RKO (cell line): Measurements from ENCODE around the gene HIPK1.
"Not testable (repeated sequence)": the region's sequence is repeated elsewhere in the genome, so short reads cannot be mapped to it uniquely, and the experiment has no call there.

ENCODE experiments used
- DNase-seq: peaks from one replicate; pipeline ENCODE4 v3.0.0-alpha.2; 2016; ENCODE audit warnings: low spot score

The HIPK1 gene

DNA sequence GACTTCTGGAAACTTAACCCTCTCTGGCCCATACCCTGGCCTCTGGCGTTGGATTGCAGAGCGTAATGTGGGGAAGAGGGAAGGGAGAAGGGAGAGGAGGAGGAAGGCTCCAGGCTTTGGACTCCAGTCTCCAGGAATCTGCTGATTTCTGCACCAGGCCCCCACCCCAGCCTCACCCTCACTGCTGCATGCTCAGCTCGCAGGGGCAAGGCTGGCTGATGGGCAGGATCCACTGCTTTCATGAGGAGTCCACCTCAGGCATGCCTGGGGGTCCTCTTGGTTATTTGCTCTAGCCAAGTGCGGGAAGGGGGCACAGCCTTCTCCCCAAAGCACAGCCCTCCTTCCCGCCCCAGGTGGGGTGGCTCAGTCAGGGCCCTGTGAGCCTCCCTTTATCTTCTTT is 53.8 kb downstream of the HIPK1 start:
- DNase-seq = no peak

DNA sequence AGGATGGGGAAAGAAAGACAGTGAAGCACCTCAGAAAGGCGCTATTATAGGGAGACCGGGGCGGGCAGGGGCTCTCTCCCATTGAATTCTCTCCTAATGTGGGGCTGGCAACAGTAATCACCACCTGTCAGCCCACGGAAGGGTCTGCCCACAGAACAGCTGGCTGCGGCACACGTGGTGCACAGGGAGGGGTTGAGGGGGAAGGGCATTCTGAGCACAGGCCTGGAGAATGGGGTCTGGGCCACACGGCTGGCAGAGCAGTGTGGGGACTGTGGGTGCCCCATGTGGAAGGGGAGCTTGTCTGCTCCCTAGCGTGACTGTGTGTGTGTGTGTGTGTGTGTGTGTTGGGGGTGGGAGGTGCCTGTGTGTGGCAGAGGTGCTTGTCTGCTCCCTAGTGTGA is 54.3 kb downstream of the HIPK1 start:
- no peak for DNase-seq

DNA sequence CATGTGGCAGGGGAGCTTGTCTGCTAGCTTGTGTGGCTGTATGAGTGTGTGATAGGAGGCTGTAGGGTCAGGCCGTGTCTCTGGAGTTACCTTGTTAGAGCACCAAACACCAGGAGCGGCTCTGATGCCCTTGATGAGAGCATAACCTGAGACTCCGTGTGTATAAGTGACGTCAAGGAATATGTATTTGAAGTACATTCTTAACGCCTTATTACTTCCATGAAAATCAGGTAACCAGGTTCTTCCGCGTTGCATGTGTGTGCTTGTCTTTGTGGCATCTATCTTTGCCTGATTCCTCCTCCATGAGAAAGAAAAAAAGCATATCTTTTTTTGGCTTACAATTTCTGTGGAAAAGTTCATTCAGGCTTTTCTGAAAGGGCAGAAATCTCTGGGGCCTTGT is 54.7 kb downstream of the HIPK1 start:
- DNase-seq = no peak

DNA sequence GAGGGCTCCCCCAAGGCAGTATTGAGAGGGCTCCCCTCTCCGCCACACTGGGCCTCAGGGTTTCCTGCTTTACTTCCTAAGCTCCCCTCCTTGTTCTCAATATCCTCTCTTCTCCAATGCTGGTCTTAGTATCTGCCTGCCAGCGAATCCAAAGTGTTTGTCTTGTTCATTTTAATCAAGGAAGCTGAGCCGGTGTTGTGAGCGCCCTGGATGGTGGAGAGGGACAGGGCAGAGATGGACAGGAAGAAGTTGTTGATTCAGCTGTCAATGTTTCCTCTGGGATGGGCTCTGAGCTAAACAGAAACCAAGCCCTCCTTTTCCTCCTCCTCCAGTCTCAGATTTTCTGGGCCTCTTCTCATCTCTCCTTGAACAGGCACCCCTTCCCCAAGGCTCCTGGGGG is 55.6 kb downstream of the HIPK1 start:
- DNase-seq = no peak

DNA sequence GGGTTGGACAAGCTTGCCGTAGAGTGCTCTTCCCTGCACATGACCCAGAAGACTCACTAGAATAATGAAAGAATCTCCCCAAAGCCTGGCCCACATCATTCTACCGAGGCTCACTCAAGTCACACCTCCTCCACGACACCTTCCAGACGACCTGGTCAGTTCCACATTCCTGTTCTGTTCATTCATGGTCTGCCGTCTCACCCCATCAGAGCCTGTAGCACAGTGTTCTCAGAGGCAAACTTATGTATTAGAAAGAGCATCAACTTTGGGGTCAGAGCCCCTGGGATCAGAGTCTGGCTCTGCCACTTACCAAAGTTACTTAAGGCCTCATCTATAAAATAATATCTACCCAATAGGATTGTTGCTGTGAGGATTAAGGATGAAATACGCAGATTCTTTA is 57.7 kb downstream of the HIPK1 start:
- no peak for DNase-seq

DNA sequence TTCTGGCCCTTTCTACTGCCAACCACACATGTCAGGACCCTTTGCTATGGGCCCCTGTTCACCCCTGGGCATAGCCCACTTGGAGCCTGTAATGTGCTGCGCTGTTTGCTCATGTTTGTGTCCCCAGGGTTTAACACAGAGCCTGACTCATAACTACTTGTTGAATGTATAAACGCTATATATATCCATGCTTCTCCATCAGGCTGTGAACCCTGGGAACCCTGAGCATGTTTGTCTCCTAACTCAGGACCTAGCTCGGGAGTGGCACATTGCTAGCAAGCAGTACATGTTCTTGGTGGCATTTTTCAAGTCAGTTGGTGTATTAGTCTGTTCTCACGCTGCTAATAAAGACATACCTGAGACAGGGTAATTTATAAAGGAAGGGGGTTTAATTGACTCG is 58.1 kb downstream of the HIPK1 start:
- no peak for DNase-seq

DNA sequence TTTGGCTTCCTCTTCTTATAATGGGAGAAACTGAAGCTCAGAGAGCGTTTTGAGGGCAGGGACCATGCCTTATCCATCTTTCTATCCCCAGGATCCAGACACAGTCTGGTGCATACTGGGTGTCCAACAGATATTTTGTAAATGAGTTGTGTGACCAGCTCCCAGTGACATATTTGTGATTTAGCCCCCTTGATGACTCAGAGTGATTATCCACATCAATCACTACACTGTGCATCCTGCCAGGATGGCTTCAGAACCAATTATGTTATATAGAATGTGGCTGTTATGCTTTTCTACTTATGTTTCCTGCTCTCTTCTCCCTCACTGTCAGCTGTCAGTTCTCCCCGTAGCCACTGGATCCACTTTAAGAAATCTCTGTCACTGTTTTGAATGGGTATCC is 61.4 kb downstream of the HIPK1 start:
- DNase-seq = no peak

DNA sequence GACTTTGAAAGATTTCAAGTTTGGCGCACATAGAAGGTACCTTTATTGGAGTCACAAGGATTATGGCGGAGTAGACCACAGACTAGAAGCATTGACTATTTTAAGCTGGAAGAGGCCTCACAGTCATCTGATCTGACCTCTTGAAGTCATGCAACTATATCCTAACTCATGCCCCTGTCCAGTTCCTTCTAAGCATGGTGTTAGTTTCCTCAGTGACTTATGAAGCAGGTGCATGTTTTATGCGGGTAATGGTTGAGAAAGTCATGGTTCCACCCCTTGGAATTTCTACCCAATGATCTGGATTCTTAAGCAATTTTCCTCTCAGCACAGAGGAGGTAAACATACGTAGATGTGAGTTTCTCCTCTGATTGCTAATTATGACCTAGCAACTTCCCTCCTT is 61.8 kb downstream of the HIPK1 start:
- DNase-seq = no peak

DNA sequence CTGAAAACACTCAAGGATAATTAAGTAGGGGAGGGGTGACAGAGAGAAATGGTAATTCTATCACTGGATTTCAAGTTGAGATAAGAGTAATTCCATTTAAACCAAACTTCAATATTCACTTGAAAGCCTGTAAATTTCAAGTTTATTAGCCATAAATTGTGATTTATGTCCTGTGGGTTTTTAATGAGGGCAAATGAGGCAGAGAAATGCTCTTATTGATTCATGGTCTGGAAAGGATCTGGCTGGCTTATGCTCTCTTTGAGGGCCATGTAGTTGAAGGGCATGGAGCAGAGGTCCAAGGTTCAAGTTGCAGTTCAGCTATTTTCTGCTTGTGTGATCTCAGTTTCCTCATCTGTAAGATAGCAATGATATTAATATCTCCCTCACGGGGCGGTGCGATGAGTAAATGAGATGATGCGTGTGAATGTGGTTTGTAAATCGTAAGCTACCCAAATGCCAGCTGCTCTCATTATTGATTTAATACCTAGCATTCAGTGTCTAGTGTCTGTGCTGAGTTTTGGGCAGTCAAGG is 62.4 kb downstream of the HIPK1 start:
- no peak for DNase-seq

DNA sequence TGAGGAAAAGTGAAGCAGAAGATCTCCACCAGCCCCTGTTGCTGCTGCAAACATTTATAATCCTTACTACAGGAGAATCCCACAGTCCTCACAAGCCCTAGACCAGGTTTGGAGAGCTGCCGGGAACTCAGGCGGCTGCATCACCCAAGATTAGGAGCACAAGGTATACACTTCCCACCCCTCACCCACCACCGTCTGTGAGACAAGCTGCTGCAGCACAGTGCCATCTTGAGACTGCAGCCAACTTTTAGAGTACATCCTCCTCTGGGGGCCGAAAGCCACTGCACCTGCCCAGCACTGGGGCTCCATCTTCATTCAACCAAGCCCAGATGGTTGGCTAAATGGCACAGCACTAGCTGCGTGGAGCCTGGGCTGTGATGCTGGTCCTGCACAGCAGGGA is 63.9 kb downstream of the HIPK1 start:
- no peak for DNase-seq

DNA sequence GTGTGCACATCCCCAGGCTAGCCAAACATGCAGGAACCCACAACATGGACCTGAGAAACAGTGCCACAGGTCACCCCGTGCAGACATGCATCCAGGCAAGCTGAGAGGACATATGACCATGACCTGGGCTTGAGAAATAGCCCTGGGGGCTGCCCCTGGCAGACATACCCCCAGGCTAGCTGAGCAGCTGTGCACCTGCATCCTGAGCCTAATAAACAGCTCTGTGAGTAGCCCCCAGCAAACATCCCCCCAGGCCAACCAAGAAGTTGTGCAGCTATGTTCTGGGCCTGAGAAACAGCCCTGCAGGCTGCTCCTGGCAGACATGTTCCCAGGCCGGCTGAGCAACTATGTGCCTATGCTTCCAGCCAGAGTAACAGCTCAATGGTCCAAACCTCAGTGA is 64.6 kb downstream of the HIPK1 start:
- DNase-seq = no peak

DNA sequence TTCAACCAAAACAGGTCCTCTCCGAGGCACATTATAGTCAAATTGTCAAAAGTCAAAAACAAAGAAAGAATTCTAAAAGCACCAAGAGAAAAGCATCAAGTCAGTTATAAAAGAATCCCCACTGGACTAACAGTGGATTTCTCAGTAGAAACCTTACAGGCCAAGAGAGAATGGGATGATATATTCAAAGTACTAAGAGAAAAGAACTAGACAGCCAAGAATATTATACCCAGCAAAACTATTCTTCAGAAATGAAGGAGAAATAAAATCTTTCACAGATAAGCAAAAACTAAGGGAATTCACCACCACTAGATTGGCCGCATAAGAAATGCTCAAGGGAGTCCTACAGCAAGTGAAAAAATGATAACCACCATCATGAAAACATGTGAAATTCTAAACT is 66.3 kb downstream of the HIPK1 start:
- DNase-seq = no peak

DNA sequence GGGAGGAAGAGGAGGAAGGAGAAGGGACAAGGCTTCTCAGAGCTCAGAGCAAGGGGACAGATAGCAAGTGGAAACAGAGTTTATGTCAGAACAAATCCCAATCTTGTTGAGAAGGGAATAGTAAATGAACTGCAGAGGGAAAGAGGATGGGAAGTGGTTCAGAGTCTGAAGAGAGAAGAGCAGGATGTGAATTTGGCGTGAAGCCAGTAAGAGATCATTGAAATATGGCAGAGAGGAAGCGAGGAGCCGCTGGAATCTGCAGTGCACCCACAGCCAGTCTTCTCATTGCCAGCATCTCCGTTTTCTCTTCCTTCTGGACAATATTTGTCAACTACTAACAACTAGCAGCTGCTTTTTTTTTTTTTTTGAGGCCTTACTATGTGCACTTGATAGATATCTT is 69.2 kb downstream of the HIPK1 start:
- no peak for DNase-seq

DNA sequence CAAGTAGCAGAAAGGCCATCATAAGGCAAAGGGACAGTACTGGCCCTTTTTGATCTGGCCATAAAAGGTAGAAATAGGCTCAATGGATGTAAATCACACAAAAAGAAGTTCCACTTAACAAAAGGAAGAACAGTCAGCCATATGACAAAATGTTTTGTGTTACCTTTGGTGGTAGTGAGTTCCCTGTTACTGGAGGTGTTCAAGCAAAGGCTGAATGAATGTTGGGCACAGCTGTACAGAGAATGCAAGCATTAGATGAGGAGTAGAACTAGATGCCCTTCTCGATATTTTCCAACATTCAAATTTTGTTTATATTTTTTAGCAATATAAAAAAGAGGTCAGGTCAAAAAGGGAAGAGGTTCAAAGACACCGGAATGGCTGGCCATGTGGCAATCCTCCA is 70.1 kb downstream of the HIPK1 start:
- DNase-seq = no peak

DNA sequence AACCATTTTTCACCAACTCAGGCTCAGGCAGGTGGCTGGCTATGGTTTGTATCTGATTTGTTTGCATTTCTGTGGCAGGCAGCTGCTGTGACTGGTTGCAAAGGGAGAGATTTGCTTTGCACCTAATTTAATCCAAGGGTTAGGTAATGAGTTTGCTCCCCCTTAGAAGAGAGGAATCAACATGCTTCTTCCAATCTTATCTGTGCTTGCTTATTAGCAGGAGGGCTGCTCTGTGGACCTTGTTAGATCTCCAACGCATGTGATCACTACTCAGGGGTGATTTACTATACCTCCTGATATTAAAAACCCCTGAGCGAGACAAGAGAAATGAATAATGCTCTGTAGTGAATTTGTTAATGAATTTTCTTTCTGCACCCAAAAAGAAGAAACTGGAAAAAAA is 70.7 kb downstream of the HIPK1 start:
- no peak for DNase-seq

DNA sequence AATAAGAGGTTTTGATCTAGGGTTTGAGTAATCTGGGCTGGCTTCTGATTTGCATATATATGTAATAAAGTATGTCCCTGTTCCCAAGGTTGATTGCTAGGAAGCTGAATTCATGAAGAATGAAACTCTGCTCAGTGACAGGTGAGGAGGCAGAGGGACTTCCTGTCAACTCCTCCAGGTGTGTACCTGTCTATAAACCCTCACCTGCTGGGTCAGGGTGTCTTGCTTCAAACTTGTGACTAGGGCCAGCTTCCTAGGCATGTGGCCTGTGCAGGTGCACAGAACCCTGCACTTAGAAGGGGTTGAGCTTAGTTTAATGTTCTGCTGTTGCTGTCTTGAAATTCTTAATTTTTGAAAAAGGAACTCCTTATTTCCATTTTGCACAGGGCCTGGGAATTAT is 71.3 kb downstream of the HIPK1 start:
- DNase-seq = no peak

DNA sequence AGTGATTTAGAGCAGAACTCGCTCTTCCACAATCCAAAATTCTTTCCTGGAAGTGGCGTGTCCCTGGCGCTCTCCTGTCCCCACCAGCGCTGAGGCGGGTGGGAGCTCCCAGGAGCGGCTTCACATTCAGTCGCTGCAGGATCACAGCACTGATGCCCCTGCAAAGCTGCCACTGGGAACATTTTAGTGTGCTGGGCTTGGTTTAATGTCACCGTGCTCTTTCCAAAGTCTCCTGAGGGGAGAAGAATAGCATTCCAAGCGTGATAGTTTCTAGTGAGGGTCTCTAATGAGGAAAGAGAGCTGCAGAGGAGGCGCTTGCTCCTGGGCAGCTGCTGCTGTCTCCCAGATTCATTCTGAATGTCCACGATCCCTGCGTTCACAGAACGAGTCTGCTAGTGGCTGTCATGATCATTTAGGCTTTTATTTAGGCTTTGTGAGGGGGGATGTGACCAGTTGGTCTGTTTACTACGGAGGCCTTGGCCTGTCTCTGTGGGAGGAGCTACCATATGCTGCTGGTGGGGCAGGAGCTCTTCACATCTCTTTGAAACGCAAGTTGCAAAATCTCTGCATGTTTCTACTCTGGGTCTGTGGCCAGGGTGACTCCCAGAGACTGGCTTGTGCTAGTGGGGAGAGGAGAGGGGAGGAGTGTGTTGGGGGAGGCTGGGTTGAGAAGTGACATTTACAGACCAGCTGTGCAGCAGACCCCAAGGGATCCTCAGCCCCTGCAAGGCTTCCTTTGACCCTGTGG is 73.5 kb downstream of the HIPK1 start:
- no peak for DNase-seq

DNA sequence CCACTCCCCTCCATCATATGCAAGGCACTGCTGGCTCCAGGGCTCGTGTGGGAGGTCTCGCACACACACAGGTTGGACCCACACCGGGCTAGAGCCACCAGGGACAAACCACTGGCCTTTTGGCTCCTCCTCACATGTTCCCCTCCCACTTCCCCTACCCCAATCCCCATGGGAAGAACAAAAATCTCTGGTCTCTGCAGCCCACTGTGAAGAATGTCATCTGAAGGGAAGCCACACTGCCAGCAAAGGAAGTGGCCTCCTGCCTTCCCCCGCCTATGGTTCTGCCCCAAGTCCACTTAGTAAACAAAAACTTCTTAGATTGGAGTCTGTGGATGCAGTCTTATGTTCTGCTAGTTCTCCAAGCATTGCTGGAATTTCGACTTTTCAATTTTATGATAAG is 74.3 kb downstream of the HIPK1 start:
- DNase-seq = no peak

DNA sequence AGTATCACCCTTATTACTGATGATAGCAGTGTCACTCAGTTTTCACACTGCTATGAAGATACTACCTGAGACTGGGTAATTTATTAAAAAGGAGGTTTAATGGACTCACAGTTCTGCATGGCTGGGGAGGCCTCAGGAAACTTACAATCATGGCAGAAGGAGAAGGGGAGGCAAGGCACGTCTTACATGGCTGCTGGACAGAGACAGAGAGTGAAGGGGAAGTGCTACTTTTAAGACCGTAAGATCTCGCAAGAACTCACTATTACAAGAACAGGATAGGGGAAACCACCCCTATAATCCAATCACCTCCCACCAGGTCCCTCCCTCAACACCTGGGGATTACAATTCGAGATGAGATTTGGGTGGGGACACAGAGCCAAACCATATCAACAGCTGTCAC is 77.7 kb downstream of the HIPK1 start:
- DNase-seq = not testable (repeated sequence)

DNA sequence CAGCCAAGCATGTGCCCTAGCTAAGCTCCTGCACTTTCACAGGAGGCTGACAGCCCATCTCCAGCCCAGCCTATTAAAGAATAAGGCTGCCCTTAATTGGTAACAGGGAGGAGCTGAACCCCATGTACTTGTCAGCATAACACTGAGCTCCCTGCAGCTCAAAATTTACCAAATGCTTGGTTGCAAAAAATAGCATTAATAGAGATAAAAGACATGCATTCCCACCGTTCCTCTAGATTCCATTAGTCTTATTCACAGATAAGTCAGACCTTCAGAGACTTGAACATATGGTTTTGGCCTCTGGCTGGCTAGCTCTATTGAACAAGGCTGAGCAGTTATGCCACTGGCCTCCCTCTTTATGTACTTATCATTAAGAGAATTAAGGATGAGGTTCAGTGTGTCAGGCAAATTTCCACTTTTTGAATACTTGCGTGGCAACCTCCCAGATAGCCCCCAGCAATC is 79.4 kb downstream of the HIPK1 start:
- DNase-seq = no peak

DNA sequence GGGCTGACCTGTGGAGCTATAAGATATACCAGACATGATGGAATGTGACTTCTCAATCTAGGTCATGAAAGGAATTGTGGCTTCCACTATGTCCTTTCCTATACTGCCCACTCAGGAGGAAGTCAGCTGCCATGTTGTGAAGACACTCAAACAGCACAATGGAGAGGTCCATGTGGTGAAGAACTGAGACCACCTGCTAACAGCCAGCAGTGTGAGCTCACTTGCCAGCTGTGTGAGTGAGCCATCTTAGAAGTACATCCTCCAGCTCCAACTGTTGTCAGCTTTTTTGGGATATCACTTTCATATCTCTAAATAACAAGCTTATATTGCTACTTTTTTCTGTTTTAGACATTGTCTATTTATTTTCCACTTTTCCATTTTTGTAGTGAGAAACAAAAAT is 79.9 kb downstream of the HIPK1 start:
- no peak for DNase-seq

DNA sequence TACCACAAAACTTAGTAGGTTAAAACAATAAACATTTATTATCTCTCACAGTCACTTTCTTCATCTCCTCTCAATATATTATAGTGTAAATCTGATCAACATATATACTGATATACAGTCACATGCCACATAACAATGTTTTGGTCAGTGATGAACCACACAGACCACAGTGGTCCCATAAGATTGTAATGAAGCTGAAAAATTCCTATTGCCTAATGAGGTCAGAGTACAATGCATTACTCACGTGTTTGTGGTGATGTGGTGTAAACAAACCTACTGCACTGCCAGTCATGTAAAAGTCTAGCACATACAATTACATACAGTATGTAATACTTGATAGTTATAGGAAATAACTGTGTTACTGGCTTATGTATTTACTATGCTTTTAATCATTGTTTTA is 80.3 kb downstream of the HIPK1 start:
- DNase-seq = peak; percentile 18

DNA sequence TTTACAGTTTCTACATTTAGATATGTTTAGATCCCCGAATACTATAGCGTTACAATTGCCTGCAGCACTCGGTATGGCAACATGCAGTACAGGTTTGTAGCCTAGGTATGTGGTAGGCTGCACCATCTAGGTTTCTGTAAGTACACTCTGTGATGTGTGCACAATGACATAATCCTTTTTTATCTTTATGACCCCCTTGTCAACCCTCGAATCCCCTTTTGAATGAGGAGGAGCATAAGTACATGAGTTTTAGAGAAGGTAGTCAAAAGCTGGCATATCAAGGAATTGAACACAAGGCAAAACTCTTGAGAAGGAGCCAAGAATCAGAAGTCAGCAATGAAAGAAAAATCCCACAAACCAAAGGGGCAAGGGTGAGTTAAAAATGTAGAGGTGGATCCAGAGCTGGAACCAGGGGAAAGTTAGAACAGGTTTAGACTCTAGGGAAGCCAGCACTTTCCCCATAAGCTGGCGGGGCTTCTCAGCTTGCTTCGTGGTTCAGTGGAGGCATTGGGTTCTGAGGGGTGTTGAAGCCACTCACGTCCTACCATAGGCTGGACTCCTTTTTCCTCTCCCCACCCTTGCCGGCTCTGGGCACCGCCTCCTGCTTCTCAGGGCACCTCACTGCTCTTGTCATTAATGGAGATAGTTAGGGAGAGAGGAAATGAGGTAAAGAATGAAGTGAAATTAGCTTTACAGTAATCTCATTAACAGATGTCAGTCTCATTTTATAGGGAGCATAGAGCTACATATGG is 81.5 kb downstream of the HIPK1 start:
- no peak for DNase-seq

DNA sequence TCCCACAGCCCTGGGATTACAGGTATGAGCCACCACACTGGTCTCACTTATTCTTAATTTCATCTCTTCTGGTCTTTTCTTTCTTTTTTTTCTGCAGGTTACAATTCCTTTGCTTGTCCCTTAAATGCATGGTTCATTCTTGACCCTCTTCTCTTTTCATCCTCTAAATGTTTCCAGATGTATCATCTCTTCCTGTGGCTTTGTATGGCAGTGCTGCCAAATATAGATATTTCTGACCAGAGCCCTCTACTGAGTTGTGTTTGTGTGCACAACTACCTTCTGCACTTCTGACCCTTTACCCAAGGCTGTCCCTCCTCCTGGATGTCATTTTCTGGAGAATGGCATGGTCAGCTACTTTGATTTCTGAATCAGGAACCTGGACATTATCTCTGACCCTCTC is 82.7 kb downstream of the HIPK1 start:
- DNase-seq = no peak
